Fibroblast of the conjunctiva (primary cell): ENCODE measurements around the gene TREX2.
"Not testable (repeated sequence)": the region's sequence is repeated elsewhere in the genome, so short reads cannot be mapped to it uniquely, and the experiment has no call there.

Experiments used
- DNase-seq: peaks from one replicate; pipeline ENCODE4 v3.0.0-alpha.2; 2010; ENCODE audit warnings: low read depth

The TREX2 gene

GRCh38 chrX:153408221-153408721 lies 37.6 kb downstream of the TREX2 start:
- DNase-seq: no peak

DNA sequence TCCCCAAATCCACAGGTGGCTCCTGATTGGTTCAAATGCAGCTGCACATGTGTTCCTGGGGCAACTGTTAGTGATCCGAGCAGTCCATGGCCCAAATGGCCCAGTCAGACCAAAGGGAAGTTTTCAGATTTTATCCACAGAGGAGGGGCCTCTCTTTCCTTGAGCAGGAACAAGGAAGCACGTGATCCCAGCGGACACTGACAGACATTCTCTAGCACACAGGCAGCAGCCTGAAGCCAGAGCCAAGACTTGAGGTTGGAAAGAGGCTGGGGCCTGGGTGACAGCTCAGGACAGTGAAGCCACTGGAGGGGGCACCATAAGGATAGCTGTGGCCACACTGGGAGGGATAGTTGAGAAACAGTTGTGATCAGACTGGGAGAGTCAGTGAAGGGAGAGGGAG lies 38.1 kb downstream of the TREX2 start:
- DNase-seq: no peak

DNA sequence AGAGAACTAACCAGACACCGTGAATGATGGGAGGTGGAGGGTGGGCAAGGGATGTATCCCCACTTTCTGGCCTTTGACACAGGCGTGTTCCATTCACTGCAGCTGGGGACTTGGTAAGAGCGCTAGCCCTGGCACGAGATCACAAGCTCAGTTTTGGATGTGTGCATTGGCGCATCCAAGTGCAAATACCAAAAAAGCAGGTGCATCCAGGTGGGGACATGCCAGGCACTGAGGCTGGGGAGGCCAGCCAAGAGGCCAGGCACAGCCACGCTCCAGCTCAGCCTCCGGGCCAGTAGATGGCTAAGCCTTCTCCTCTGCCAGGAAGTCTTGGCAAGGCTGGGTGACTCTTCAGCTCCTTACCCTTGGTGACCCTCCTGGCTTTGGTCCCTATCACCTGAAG lies 39.0 kb downstream of the TREX2 start:
- no peak for DNase-seq

DNA sequence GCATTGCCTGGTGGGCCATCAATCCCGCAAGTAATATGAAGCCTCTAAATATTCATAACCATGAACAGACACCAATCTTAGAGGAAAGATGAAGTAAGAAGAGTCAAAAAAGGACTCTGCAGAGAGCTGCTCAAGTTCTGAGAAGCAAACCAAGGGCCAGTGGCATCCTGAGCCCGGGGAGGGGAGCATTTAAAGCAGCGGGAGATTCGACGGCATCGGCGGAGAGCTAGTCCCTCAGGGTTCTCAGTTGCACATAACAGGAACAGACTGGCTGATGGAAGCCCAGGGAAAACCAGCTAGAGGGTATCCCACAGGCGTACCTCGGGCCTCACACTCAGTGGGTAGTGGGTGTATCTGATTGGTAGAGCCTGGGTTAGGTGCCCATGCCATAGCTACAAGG lies 39.8 kb downstream of the TREX2 start:
- no peak for DNase-seq

DNA sequence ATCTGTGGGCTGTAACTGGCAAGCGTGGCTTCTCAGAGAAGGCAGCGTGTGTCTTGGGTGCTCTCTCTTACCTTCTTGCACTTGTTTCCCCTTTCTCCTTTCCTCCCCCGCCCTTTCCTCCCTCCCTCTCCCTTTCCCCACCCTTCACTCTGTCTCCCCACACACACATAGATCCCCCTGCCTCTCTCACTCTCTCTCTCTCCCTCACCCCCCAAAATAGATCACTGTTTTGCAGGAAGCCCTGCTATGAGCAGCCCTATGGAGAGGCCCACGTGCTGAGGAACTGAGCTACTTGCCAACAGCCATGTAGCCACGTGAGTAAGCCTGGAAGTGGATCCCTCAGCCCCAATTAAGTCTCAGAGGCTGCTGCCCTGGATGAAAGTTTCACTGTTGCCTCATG lies 40.4 kb downstream of the TREX2 start:
- no peak for DNase-seq

GRCh38 chrX:153404333-153404732 lies 41.5 kb downstream of the TREX2 start:
- DNase-seq: not testable (repeated sequence)

DNA sequence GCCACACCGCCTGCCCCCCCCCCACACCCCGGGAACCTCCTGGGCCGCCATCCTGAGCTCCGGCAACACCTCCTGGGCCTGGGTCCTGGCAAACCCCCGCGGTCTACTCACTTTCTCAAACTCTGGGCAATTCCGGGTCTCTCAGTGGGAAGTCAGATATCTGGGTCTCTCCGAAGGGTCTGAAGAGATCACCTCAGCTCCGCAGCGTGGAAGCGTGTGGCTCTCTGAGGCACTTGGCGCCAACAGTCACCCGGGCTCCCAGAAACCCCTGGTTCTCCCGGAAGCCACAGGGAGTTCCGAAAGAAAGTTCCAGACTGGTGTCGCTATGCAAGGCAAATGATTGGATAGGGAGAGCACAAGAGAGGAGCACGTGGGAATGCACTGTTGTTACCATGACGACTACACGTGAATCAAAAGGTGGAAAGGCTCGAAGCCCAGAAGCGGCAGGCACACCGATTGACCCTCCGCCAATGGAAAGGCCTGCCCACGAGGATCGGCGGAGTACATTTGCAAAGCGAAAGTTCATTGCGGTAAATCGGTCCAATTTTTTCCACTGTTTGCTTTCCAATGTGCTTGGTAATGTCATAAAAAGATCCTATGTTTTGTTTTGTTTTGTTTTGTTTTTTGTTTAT lies 44.6 kb downstream of the TREX2 start, which contains the start of gene PNMA6E:
PNMA6E (minus strand) TSS at position 218 of the 632 bp plus-strand sequence. CDS start 2,501 bp downstream, outside the sequence.
- no peak for DNase-seq

DNA sequence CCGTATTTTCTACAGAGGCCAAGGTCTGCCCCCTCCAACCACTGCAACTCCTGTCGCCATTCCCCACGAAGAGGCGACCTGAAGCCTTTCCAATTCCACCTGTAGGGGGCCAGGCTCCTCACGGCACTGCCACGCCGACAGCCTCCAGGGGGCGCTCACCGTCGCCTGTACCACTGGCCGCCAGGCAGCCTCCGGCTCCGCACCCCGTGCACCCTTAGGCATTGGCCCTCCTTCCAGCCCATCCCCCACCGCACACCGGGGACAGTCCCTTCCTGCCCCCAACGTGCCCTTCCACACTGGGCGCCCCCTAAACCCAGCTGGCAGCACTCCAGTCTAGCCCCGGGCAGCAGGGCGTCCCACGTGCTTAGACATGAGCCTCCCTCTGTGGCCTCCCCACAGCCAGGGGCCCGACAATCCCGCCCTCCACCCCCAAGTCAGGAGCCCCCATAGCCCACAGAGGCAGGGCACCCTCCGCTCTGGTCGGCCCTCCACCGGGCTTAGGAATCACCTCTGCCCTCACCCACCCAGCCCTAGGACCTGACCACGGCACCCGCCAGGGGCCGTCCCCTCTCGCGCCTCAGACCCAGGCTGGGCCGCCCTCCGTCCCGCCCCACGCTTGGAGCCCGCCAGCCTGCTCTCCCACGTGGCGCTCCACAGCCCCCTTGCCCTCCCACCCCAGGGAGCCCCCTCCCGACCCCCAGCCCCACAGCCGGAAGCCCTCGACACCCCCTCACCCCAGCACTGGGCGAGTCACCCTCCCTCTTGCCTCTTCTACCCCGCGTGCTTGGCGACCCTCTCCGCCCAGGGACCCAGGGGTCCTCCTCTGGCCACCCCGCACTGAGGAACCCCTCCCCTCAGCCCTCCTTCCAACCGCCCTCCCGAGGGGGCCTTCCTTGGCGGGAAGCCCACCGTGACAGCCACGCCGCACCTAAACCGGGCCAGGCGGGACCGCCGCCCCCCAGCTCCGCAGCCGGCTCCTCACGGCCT lies 45.4 kb downstream of the TREX2 start:
- no peak for DNase-seq

DNA sequence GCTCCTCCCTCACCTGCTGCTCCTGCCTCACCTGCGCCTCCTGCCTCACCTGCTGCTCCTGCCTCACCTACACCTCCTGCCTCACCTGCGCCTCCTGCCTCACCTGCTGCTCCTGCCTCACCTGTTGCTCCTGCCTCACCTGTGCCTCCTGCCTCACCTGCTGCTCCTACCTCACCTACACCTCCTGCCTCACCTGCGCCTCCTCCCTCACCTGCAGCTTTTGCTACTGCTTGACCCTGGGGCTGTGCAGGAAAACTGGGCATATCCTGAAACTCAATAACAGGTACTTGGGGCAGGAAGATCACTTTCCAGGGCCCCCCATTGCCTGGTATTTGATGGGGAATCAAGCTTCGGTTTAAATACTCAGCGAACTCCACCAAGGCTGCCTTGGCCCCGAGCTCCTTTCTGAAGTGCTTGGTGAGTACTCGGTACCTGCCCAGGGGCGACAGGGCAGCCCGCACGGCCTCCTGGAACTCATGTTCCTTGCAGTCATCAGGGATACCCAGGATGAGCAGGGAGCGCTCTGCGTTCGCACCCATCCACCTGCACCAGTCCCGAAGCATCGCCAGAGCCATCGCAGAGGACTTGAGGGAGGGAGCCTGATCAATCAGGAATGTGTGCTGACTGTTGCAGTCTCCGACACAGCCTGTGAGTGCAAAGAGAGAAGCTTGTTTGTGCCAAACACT lies 47.4 kb downstream of the TREX2 start:
- no peak for DNase-seq

- no peak for DNase-seq
Observed at GRCh38 chrX:153397256-153397960, 48.4 kb downstream of the TREX2 start.

DNA sequence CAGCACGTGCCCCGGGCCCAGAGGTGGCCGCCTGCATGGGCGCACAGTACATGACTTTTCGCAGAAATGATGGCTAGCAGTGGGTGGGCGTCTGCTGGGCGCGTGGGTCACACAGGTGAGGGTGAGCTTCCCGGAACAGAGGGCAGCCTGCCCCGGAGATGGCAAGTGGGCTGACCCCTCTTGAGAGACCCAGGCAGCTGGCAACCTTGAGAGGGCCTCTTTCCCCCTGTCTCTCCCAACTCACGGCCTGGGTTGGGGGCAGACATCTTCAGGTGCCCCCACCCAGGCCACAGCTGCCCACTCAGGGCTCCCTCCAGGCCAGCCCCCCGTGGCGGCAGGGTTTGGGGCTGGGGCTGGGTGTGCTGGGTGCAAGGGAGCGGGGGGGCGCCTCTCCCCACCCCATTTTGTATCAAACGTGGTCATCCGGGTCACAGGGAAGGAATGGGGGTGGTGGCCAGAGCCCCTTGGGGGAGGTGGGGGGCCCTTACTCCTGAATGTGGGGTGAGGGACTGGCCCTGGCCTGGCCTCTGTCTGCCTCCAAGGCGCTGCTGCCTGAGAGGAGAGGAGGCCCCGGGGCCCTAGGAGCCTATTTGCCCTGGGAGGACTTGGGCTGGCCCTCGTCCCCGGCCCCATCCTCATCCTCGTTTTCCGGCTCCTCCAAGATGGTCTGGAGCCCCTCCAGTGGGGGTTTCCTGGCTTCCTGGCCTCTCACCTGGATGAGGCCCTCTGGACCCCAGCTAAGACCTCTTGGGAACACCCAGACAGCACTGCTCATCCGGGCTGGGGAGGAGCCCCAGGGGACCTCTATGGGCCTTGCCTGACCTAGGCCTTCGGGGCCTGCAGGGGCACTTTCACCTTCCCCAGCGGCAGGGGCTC lies 49.3 kb downstream of the TREX2 start:
- DNase-seq: no peak

GRCh38 chrX:153395613-153396319 lies 50.1 kb downstream of the TREX2 start:
- no peak for DNase-seq

DNA sequence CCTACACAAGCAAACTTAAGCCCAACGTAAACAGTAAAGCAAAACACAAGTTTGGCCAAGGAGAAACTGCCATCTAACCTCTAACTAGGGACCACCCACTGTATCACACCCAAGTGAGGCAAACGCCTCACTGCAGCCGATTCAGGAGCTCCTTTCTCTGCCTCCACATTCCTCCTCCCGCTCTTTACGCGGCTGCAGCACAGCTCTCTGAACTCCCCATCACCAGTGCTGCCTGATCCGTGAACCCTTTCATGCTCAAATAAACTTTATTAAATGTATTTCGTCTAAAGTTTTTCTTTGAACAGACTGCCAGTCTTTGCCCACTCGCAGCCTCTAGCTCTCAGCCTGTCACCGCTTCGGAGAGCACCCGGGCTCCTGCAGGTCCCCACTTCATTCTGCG lies 51.2 kb downstream of the TREX2 start:
- no peak for DNase-seq
